Islet precursor cell (in vitro differentiated cells): ENCODE data around the gene CANT1.
"Not testable (repeated sequence)": the region's sequence is repeated elsewhere in the genome, so short reads cannot be mapped to it uniquely, and the experiment has no call there.

Source experiments
- DNase-seq: peaks from one replicate; pipeline ENCODE4 v3.0.0-alpha.2; 2018

Gene CANT1

GRCh38 chr17:79027274-79027924 is 17.8 kb upstream of the CANT1 start:
- DNase-seq = peak; percentile 70

- peak; percentile 71 for DNase-seq
These were observed 17.1 kb upstream of the CANT1 start for GRCh38 chr17:79026376-79027273.

- peak; percentile 64 for DNase-seq
These were observed 15.6 kb upstream of the CANT1 start for GRCh38 chr17:79024901-79025737.

- peak; percentile 84 for DNase-seq
These were observed 14.6 kb upstream of the CANT1 start, which contains the start of gene C1QTNF1 for GRCh38 chr17:79023886-79024771. Gene C1QTNF1 (plus strand): TSS chr17:79024169. CDS start chr17:79043969, 19,800 bp downstream.

- DNase-seq = peak; percentile 49
These were observed 13.7 kb upstream of the CANT1 start for GRCh38 chr17:79023180-79023705.

- DNase-seq = peak; percentile 58
These were observed 13.0 kb upstream of the CANT1 start for GRCh38 chr17:79022507-79022991.

GRCh38 chr17:79021929-79022328 is 12.4 kb upstream of the CANT1 start:
- not testable (repeated sequence) for DNase-seq

- DNase-seq = peak; percentile 34
These were observed 11.2 kb upstream of the CANT1 start for GRCh38 chr17:79020631-79021301.

GRCh38 chr17:79019632-79020584 is 10.3 kb upstream of the CANT1 start:
- DNase-seq = peak; percentile 66

GRCh38 chr17:79019261-79019631 is 9.7 kb upstream of the CANT1 start:
- no peak for DNase-seq

- peak; percentile 43 for DNase-seq
These were observed 8.8 kb upstream of the CANT1 start for GRCh38 chr17:79018370-79018695.

GRCh38 chr17:79017546-79018369 is 8.2 kb upstream of the CANT1 start:
- DNase-seq = peak; percentile 95

- DNase-seq = peak; percentile 2
These were observed 4.7 kb upstream of the CANT1 start for GRCh38 chr17:79014158-79014758.

- peak; percentile 24 for DNase-seq
These were observed 3.1 kb upstream of the CANT1 start for GRCh38 chr17:79012563-79013134.

GRCh38 chr17:79011451-79012147 is 2.0 kb upstream of the CANT1 start:
- DNase-seq = peak; percentile 77

GRCh38 chr17:79010304-79010646 is 711 bp upstream of the CANT1 start:
- no peak for DNase-seq

GRCh38 chr17:79008666-79009387 is 737 bp downstream of the CANT1 start:
- DNase-seq = peak; percentile 46
